Activated CD8-positive, alpha-beta memory T cell treated with anti-CD3 and anti-CD28 coated beads for 36 hours (primary cell): ENCODE measurements around the gene DRAM1. TPM values are rescaled to one million over a fixed set of nuclear protein-coding genes. Genes with fewer than 3 reads are reported as not detected.

Source experiments
- CTCF ChIA-PET: fragments of 350-600 bp; sonication (Branson Sonifier 250); formaldehyde crosslinking; loops from one replicate; lab custom pipeline; 2021; ENCODE audit warnings: antibody characterized with exemption; lab: Charles Lee
- POLR2A ChIA-PET: fragments of 350-600 bp; sonication (Branson Sonifier 250); formaldehyde crosslinking; loops from one replicate; lab custom pipeline; 2021; ENCODE audit warnings: antibody characterized with exemption; lab: Charles Lee
- total RNA-seq, 2 experiments: library from RNA; stranded (reverse); gene quantifications; one replicate each; pipeline ENCODE4 v1.2.3, GENCODE V29; 2021

Gene DRAM1
- total RNA-seq, 2 experiments from 2014 or later: 4.9 to 6.0 TPM

- POLR2A ChIA-PET: interaction anchor here (0.6 kb wide), 1 partner anchor 134 kb away, joined by 4 read pairs; no protein-coding TSS in a partner anchor
- CTCF ChIA-PET: no interaction called here
These were observed 51.2 kb downstream of the DRAM1 start for GRCh38 chr12:101928556-101928955.

GRCh38 chr12:101929365-101930041 lies 52.1 kb downstream of the DRAM1 start:
- POLR2A ChIA-PET: no interaction called here
- CTCF ChIA-PET: no interaction called here

GRCh38 chr12:101931498-101932326 lies 54.3 kb downstream of the DRAM1 start:
- CTCF ChIA-PET: no interaction called here
- POLR2A ChIA-PET: no interaction called here

- POLR2A ChIA-PET: no interaction called here
- CTCF ChIA-PET: no interaction called here
These were observed 56.6 kb downstream of the DRAM1 start for GRCh38 chr12:101933866-101934514.

GRCh38 chr12:101935890-101936746 lies 58.7 kb downstream of the DRAM1 start:
- POLR2A ChIA-PET: interaction anchor here (0.6 to 2.0 kb wide), 2 partner anchors 15 to 126 kb away, joined by 3 to 11 read pairs; partner anchors contain the start of gene WASHC3
- CTCF ChIA-PET: interaction anchor here (0.7 to 1.2 kb wide), 2 partner anchors 14 to 163 kb away, joined by 3 read pairs; no protein-coding TSS in a partner anchor

GRCh38 chr12:101939306-101939705 lies 61.9 kb downstream of the DRAM1 start:
- ChIA-PET CTCF (interaction anchor here (1.7 kb wide), 1 partner anchor 12 kb away, joined by 7 read pairs; no protein-coding TSS in a partner anchor), POLR2A (no interaction called here)

GRCh38 chr12:101939856-101940265 lies 62.5 kb downstream of the DRAM1 start:
- CTCF ChIA-PET: interaction anchor here (0.9 to 1.7 kb wide), 3 partner anchors 12 to 871 kb away, joined by 3 to 7 read pairs (median 3); no protein-coding TSS in a partner anchor
- POLR2A ChIA-PET: no interaction called here

GRCh38 chr12:101940400-101940950 lies 63.1 kb downstream of the DRAM1 start:
- ChIA-PET CTCF (interaction anchor here (0.9 to 1.7 kb wide), 4 partner anchors 11 to 870 kb away, joined by 3 to 7 read pairs (median 3); no protein-coding TSS in a partner anchor), POLR2A (no interaction called here)

- POLR2A ChIA-PET: no interaction called here
- CTCF ChIA-PET: interaction anchor here (1.2 kb wide), 1 partner anchor 74 kb away, joined by 3 read pairs; no protein-coding TSS in a partner anchor
These were observed 64.2 kb downstream of the DRAM1 start for GRCh38 chr12:101941306-101942249.

GRCh38 chr12:101942250-101942605 lies 64.8 kb downstream of the DRAM1 start:
- CTCF ChIA-PET: interaction anchor here (0.5 to 0.6 kb wide), 2 partner anchors 53 to 828 kb away, joined by 5 read pairs; no protein-coding TSS in a partner anchor
- POLR2A ChIA-PET: no interaction called here

GRCh38 chr12:101945369-101946232 lies 68.2 kb downstream of the DRAM1 start:
- CTCF ChIA-PET: no interaction called here
- POLR2A ChIA-PET: no interaction called here

- ChIA-PET CTCF (no interaction called here), POLR2A (no interaction called here)
These were observed 68.8 kb downstream of the DRAM1 start for GRCh38 chr12:101946233-101946611.

- CTCF ChIA-PET: no interaction called here
- POLR2A ChIA-PET: no interaction called here
These were observed 69.9 kb downstream of the DRAM1 start for GRCh38 chr12:101947316-101947715.

- POLR2A ChIA-PET: interaction anchor here (0.7 kb wide), 1 partner anchor 108 kb away, joined by 3 read pairs; no protein-coding TSS in a partner anchor
- CTCF ChIA-PET: no interaction called here
These were observed 71.0 kb downstream of the DRAM1 start for GRCh38 chr12:101948365-101948764.

- CTCF ChIA-PET: interaction anchor here (1.0 to 2.7 kb wide), 2 partner anchors 11 to 860 kb away, joined by 4 to 7 read pairs; no protein-coding TSS in a partner anchor
- POLR2A ChIA-PET: interaction anchor here (0.9 kb wide), 1 partner anchor 15 kb away, joined by 3 read pairs; no protein-coding TSS in a partner anchor
These were observed 73.8 kb downstream of the DRAM1 start for GRCh38 chr12:101951002-101951670.

- ChIA-PET POLR2A (no interaction called here), CTCF (no interaction called here)
These were observed 76.7 kb downstream of the DRAM1 start for GRCh38 chr12:101954113-101954512.
